Psoas muscle (tissue), 8 donors: ENCODE measurements around the gene CTBP2. TPM values are rescaled to one million over a fixed set of nuclear protein-coding genes. Genes with fewer than 3 reads are reported as not detected.

ENCODE experiments used
- ATAC-seq, 4 donors: fragments of 200-7000 bp; cut with Tn5 transposase; one replicate each; pipeline ENCODE4 v1.9.1; 2020; ENCODE audit warnings: moderate library complexity in 3 of 4, mild to moderate bottlenecking in 2 of 4
- DNase-seq, 2 donors: peaks; one replicate each; pipeline ENCODE4 v3.0.0-alpha.2; 2020
- H3K27ac ChIP-seq: fragments of 200-600 bp; one replicate; pipeline ENCODE4 v1.8.0; 2022
- H3K27me3 ChIP-seq, 3 donors: fragments of 200-600 bp in 1 of 3; one replicate each; pipeline versions ENCODE4 v1.6.1 to v1.8.0; 2013 to 2022; ENCODE audit warnings: low read length in 2 of 3, mild to moderate bottlenecking in 2 of 3, moderate library complexity in 1 of 3; ENCODE audit not compliant: insufficient read depth in 3 of 3
- H3K36me3 ChIP-seq, 2 donors: fragments of 200-600 bp in 1 of 2; one replicate each; pipeline versions ENCODE4 v1.6.1 to v1.8.0; 2013 to 2022; ENCODE audit warnings: low read depth in 1 of 2, mild to moderate bottlenecking in 1 of 2, moderate library complexity in 1 of 2; ENCODE audit not compliant: insufficient read depth in 1 of 2
- H3K4me1 ChIP-seq: fragments of 200-600 bp; one replicate; pipeline ENCODE4 v1.8.0; 2022
- H3K4me3 ChIP-seq: fragments of 200-600 bp; one replicate; pipeline ENCODE4 v1.8.0; 2022; ENCODE audit warnings: mild to moderate bottlenecking
- H3K9me3 ChIP-seq: fragments of 200-600 bp; one replicate; pipeline ENCODE4 v1.8.0; 2022
- WGBS, 3 donors: extraction: QIAGEN DNeasy Blood & Tissue Kit; methylation state at CpG; one replicate each; pipeline versions ENCODE4 v1.1.6 to v1.1.7; 2013; 5-methylcytosine and 5-hydroxymethylcytosine counted together
- intact Hi-C, 2 donors: fragments of 100-400 bp; cut with DNase I; formaldehyde crosslinking; loops; one replicate each; pipeline versions ENCODE4 v1.11.0 to v1.14.2; 2022
- polyA plus RNA-seq, 3 donors: library from polyadenylated mRNA; stranded (reverse); fragments of 200-250 nt; gene quantifications; one replicate each; pipeline ENCODE4 v1.2.3, GENCODE V29; 2013
- total RNA-seq, 4 donors: library from RNA; stranded (reverse); fragmentation: NEBNext Ultra II Directional in 2 of 4; extraction: Animal tissue kit (Norgen Biotek cat#: 25700) in 2 of 4; gene quantifications; one replicate each; pipeline versions ENCODE4 v1.2.1 to v1.2.4, GENCODE V29; 2021 to 2023
- TF ChIP-seq, protein P1 (sequence below): fragments of 200-600 bp; IDR thresholded peaks from one replicate; pipeline ENCODE4 v1.8.0; 2022; ENCODE audit warnings: antibody characterized with exemption
- donor health status: healthy with polysubstance abuse.
- donor health status: DM: no; HTN: no; CAD: no; lungs with moderate emphysema.
- donor health status: Bipolar disorder and iron deficiency.
- donor health status: healthy.
- donor health status: DM: yes; HTN: yes; CAD: no.
- donor health status: DM: no; HTN: no; CAD: no.
- donor health status: DM: no; HTN: no; CAD: no.
- donor health status: DM: yes; HTN: yes; CAD: no.

CTBP2 gene
- total and polyA plus RNA-seq, 7 donors = 14.7 to 49.8 (median 33.0) TPM

DNA sequence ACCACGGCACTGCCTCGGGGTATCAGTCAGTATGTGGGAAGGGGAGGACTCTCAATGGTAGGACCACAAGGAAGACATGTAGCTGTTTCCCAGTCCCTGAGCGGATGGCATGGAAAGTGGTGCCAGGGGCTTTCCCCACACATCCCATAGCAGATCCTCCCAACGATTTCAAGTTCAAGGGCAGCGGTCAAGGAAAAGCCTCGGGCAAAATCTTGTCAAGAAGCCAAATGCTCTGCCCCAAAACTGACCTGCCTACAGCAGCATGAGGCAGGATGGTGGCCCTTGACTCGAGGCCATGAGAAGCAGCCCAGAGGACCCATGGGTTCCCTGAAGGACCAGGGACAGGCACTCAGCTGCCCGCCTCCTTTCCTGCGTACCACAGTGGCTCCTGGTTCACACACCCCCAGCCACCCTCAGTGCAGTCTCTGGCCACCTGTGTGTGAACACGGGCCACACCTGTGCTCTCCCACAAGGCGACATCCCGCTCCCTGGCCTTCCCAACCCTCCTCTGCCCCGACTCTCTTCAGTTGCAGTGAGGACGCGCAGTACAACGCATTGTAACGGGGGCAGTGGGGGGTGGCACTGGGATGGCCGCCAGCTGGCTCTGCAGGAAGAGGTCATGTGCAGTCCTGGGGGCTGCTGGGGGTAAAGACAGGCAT, 43.6 kb downstream of the CTBP2 start:
- H3K36me3 ChIP-seq = no peaks in the 10 kb centered on the region
- no peak overlapping the region for H3K4me3 ChIP-seq
- intact Hi-C loops = loop anchor here in 1 of 2 donors (5.0 kb wide), 1 partner anchor 34 kb away; no protein-coding TSS in a partner anchor
- H3K4me1 ChIP-seq = peaks cover 71% of the 10 kb centered on the region
- TF ChIP-seq, protein P1, sequence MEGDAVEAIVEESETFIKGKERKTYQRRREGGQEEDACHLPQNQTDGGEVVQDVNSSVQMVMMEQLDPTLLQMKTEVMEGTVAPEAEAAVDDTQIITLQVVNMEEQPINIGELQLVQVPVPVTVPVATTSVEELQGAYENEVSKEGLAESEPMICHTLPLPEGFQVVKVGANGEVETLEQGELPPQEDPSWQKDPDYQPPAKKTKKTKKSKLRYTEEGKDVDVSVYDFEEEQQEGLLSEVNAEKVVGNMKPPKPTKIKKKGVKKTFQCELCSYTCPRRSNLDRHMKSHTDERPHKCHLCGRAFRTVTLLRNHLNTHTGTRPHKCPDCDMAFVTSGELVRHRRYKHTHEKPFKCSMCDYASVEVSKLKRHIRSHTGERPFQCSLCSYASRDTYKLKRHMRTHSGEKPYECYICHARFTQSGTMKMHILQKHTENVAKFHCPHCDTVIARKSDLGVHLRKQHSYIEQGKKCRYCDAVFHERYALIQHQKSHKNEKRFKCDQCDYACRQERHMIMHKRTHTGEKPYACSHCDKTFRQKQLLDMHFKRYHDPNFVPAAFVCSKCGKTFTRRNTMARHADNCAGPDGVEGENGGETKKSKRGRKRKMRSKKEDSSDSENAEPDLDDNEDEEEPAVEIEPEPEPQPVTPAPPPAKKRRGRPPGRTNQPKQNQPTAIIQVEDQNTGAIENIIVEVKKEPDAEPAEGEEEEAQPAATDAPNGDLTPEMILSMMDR = no peak
- H3K27me3 ChIP-seq = no peaks in the 10 kb centered on the region
- DNase-seq (peak in 1 of 2 donors; percentile 47), ATAC-seq (no peak)
- WGBS, 3 donors = 70 to 78% (median 72%) methylated on average over 18 of the region's 18 CpGs
- no peaks in the 10 kb centered on the region for H3K9me3 ChIP-seq
- peak overlapping the region; percentile 83 for H3K27ac ChIP-seq

DNA sequence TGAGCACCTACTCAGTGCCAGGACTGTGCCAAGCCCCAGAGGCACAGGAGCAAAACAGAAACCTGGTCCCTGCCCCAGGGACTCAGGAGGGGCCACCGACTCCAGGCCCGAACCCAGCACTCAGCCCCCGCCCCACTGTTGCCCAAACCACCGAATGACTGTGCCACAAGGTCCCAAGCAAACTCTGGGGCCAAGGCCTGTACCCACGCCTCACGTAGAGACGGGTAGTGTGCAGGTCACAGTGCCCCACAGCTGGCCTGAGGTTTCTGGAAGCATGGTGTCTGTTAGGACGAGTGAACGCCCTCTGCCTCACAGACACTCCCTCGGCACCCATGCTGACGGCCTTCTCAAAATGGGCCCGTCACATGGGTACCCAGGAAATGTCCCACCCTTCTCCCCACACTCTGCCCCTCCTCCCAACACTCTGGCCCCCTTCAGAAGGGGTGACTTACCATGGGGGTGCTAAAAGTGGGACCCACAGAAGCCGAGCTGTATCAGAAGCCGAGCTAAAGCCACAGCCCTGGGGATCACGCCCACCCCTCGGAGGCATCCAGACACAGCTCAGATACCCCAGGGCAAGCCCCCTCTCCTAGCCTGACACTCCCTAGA, 44.2 kb downstream of the CTBP2 start:
- DNase-seq (peak in 1 of 2 donors; percentile 38), ATAC-seq (no peak)
- Histone ChIP-seq H3K4me1 (peaks cover 71% of the 10 kb centered on the region), H3K4me3 (no peak overlapping the region), H3K9me3 (no peaks in the 10 kb centered on the region), H3K27me3 (no peaks in the 10 kb centered on the region), H3K36me3 (no peaks in the 10 kb centered on the region), H3K27ac (peak overlapping the region; percentile 83)
- intact Hi-C loops = loop anchor here in 1 of 2 donors (5.0 kb wide), 1 partner anchor 34 kb away; no protein-coding TSS in a partner anchor
- TF ChIP-seq, protein P1 = no peak
- 76 to 90% (median 84%) methylated on average over 16 of the region's 16 CpGs for WGBS, 3 donors

DNA sequence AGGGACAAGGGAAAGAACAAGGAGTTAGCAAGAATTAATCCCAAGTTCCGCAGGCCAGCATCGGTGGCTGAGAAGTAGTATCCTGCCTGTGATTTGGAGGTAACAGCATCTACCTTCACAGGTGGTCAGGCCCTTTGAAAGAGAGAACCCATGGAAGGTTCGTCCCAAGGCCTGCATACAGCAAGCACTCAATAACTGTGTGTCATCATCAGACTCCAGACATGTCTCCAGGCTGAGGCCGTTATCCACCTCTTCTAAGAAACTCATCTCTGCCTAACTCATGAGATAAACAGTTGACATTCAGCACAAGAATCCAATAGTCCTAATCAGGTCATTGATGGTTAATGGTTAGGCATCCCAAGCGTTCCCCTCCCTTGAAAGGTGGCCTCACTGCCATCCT, 45.0 kb downstream of the CTBP2 start:
- WGBS, 3 donors = 93 to 97% (median 93%) methylated on average over 5 of the region's 5 CpGs
- Histone ChIP-seq H3K27me3 (no peaks in the 10 kb centered on the region), H3K27ac (peak overlapping the region; percentile 83), H3K9me3 (no peaks in the 10 kb centered on the region), H3K36me3 (peaks cover 0 to 4% of the 10 kb centered on the region in 2 donors), H3K4me1 (peaks cover 64% of the 10 kb centered on the region), H3K4me3 (no peak overlapping the region)
- ATAC-seq = no peak
- TF ChIP-seq, protein P1 = no peak
- DNase-seq = peak in 1 of 2 donors; percentile 16
- intact Hi-C loops = loop anchor here in 1 of 2 donors (5.0 kb wide), 1 partner anchor 33 kb away; no protein-coding TSS in a partner anchor

DNA sequence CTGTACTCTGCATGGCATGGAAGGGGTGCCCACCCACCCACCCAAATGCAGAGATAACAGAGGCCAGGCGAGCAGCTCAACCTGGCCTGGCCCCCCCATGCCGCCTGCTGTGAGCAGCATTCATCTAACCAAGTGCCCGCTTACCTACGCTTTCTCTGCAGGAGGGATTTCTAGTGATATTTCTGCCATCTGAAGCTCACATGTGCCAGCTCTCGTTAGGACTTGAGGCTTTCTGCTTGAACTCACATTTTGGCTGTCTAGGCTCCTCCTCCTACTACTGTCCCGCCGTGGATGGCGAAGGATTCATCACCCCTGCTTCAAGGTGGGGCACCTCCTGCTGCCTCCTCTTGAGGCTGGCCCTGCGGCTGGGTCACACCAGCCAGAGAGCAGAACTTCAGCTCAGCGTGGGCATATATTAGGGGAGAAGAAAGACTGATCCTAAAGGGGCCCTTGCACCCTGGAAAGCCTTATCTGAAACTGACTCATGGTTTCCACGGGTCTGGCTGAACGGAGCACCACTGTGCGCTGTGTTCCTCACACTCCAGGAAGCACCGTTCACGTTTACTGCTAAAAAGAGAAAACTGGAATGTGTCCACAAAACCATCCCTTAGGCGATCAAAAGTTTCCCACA, 45.5 kb downstream of the CTBP2 start:
- TF ChIP-seq, protein P1 = no peak
- Histone ChIP-seq H3K27ac (peak overlapping the region; percentile 83), H3K36me3 (peaks cover 0 to 10% of the 10 kb centered on the region in 2 donors), H3K4me1 (peaks cover 59% of the 10 kb centered on the region), H3K9me3 (no peaks in the 10 kb centered on the region), H3K27me3 (no peaks in the 10 kb centered on the region), H3K4me3 (no peak overlapping the region)
- ATAC-seq (peak in 1 of 4 donors; percentile 6), DNase-seq (peak in 1 of 2 donors; percentile 50)
- intact Hi-C loops = loop anchor here in 1 of 2 donors (5.0 kb wide), 1 partner anchor 33 kb away; no protein-coding TSS in a partner anchor
- 69 to 77% (median 72%) methylated on average over 16 of the region's 16 CpGs for WGBS, 3 donors
